Measurements from ENCODE around the gene SBK1.

SBK1 gene

GRCh38 chr16:28308794-28309584, 16.7 kb downstream of the SBK1 start:
- Histone ChIP-seq H3K27ac (ENCODE audit: low read depth, low read length) (no peak overlapping the region), H3K9me3 (ENCODE audit: control insufficient read depth, insufficient read depth, low read depth, low read length) (no peaks in the 10 kb centered on the region), H3K4me1 (ENCODE audit: control insufficient read depth, insufficient read depth, low read length) (no peaks in the 10 kb centered on the region), H3K36me3 (ENCODE audit: control insufficient read depth, insufficient read depth, low read length) (peaks cover 8% of the 10 kb centered on the region), H3K4me3 (ENCODE audit: low read depth, low read length) (no peak overlapping the region), H3K27me3 (ENCODE audit: control insufficient read depth, insufficient read depth, low read length) (no peaks in the 10 kb centered on the region), H3K9ac (ENCODE audit: low read length) (no peak overlapping the region)

GRCh38 chr16:28309811-28310311, 17.5 kb downstream of the SBK1 start:
- Histone ChIP-seq H3K9me3 (ENCODE audit: control insufficient read depth, insufficient read depth, low read depth, low read length) (no peaks in the 10 kb centered on the region), H3K4me1 (ENCODE audit: control insufficient read depth, insufficient read depth, low read length) (no peaks in the 10 kb centered on the region), H3K27ac (ENCODE audit: low read depth, low read length) (no peak overlapping the region), H3K36me3 (ENCODE audit: control insufficient read depth, insufficient read depth, low read length) (peaks cover 8% of the 10 kb centered on the region), H3K4me3 (ENCODE audit: low read depth, low read length) (no peak overlapping the region), H3K27me3 (ENCODE audit: control insufficient read depth, insufficient read depth, low read length) (no peaks in the 10 kb centered on the region), H3K9ac (ENCODE audit: low read length) (no peak overlapping the region)

GRCh38 chr16:28310796-28311195, 18.5 kb downstream of the SBK1 start:
- peaks cover 8% of the 10 kb centered on the region for H3K36me3 ChIP-seq (ENCODE audit: control insufficient read depth, insufficient read depth, low read length)
- H3K27me3 ChIP-seq (ENCODE audit: control insufficient read depth, insufficient read depth, low read length) = no peaks in the 10 kb centered on the region
- H3K9me3 ChIP-seq (ENCODE audit: control insufficient read depth, insufficient read depth, low read depth, low read length) = no peaks in the 10 kb centered on the region
- H3K4me1 ChIP-seq (ENCODE audit: control insufficient read depth, insufficient read depth, low read length) = no peaks in the 10 kb centered on the region
- no peak overlapping the region for H3K27ac ChIP-seq (ENCODE audit: low read depth, low read length)
- no peak overlapping the region for H3K4me3 ChIP-seq (ENCODE audit: low read depth, low read length)
- H3K9ac ChIP-seq (ENCODE audit: low read length) = no peak overlapping the region

GRCh38 chr16:28311413-28311812, 19.1 kb downstream of the SBK1 start:
- no peaks in the 10 kb centered on the region for H3K9me3 ChIP-seq (ENCODE audit: control insufficient read depth, insufficient read depth, low read depth, low read length)

DNA sequence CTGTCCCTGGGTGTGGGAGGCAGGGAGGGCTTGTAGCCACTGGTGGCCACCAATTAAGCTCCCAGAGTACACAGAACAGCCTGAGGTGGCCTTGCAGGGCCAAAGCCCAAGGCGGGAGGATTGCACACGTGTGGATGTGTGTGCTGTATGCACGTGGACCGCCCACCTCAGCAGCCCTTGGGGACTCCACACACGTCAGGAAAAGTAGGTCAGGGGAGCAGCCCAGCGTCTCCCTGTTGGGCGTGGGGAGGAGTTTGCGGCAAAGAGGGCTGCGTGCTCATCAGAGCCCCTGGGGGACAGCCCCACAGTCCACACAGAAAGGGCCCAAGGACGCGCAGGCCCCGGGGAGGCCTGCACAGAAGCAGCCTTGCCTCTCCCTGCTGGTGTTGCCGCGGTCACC, 19.6 kb downstream of the SBK1 start:
- Histone ChIP-seq H3K4me1 (ENCODE audit: control insufficient read depth, insufficient read depth, low read length) (no peaks in the 10 kb centered on the region), H3K9ac (ENCODE audit: low read length) (no peak overlapping the region), H3K36me3 (ENCODE audit: control insufficient read depth, insufficient read depth, low read length) (peaks cover 8% of the 10 kb centered on the region), H3K9me3 (ENCODE audit: control insufficient read depth, insufficient read depth, low read depth, low read length) (no peaks in the 10 kb centered on the region), H3K27me3 (ENCODE audit: control insufficient read depth, insufficient read depth, low read length) (no peaks in the 10 kb centered on the region), H3K27ac (ENCODE audit: low read depth, low read length) (no peak overlapping the region), H3K4me3 (ENCODE audit: low read depth, low read length) (no peak overlapping the region)

More at GRCh38 chr16:28311413-28311812, 19.1 kb downstream of the SBK1 start:
- no peak overlapping the region for H3K4me3 ChIP-seq (ENCODE audit: low read depth, low read length)
- no peak overlapping the region for H3K27ac ChIP-seq (ENCODE audit: low read depth, low read length)
- H3K9ac ChIP-seq (ENCODE audit: low read length) = no peak overlapping the region
- H3K36me3 ChIP-seq (ENCODE audit: control insufficient read depth, insufficient read depth, low read length) = peaks cover 8% of the 10 kb centered on the region
- H3K27me3 ChIP-seq (ENCODE audit: control insufficient read depth, insufficient read depth, low read length) = no peaks in the 10 kb centered on the region
- no peaks in the 10 kb centered on the region for H3K4me1 ChIP-seq (ENCODE audit: control insufficient read depth, insufficient read depth, low read length)

GRCh38 chr16:28312327-28312726, 20.0 kb downstream of the SBK1 start:
- peaks cover 8% of the 10 kb centered on the region for H3K36me3 ChIP-seq (ENCODE audit: control insufficient read depth, insufficient read depth, low read length)
- no peaks in the 10 kb centered on the region for H3K27me3 ChIP-seq (ENCODE audit: control insufficient read depth, insufficient read depth, low read length)
- H3K9me3 ChIP-seq (ENCODE audit: control insufficient read depth, insufficient read depth, low read depth, low read length) = no peaks in the 10 kb centered on the region
- H3K4me1 ChIP-seq (ENCODE audit: control insufficient read depth, insufficient read depth, low read length) = no peaks in the 10 kb centered on the region
- H3K9ac ChIP-seq (ENCODE audit: low read length) = no peak overlapping the region
- no peak overlapping the region for H3K27ac ChIP-seq (ENCODE audit: low read depth, low read length)
- H3K4me3 ChIP-seq (ENCODE audit: low read depth, low read length) = no peak overlapping the region

GRCh38 chr16:28313587-28313986, 21.3 kb downstream of the SBK1 start:
- Histone ChIP-seq H3K27me3 (ENCODE audit: control insufficient read depth, insufficient read depth, low read length) (no peaks in the 10 kb centered on the region), H3K4me3 (ENCODE audit: low read depth, low read length) (no peak overlapping the region), H3K36me3 (ENCODE audit: control insufficient read depth, insufficient read depth, low read length) (peaks cover 16% of the 10 kb centered on the region), H3K4me1 (ENCODE audit: control insufficient read depth, insufficient read depth, low read length) (no peaks in the 10 kb centered on the region), H3K9me3 (ENCODE audit: control insufficient read depth, insufficient read depth, low read depth, low read length) (no peaks in the 10 kb centered on the region), H3K27ac (ENCODE audit: low read depth, low read length) (no peak overlapping the region), H3K9ac (ENCODE audit: low read length) (no peak overlapping the region)

DNA sequence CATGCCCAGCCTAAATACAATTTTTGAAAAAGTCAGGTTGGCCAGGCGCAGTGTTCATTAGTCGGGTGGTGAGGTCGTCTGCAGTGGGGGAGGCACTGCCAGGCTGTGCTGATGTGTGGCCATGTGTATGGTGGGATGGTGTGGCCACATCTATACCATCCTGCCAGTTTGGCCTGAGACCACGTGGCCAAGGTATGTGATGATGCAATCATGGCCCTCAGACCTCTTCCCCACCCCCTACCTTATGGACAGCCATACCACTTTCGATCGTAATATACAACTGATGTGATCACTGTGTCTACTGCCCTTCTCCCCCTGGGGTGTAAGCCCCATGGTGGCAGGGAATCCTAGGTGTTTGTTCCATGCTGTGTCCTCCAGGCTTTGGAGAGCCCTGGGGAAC, 23.7 kb downstream of the SBK1 start:
- Histone ChIP-seq H3K4me1 (ENCODE audit: control insufficient read depth, insufficient read depth, low read length) (no peaks in the 10 kb centered on the region), H3K9me3 (ENCODE audit: control insufficient read depth, insufficient read depth, low read depth, low read length) (no peaks in the 10 kb centered on the region), H3K36me3 (ENCODE audit: control insufficient read depth, insufficient read depth, low read length) (peaks cover 24% of the 10 kb centered on the region), H3K4me3 (ENCODE audit: low read depth, low read length) (no peak overlapping the region), H3K27ac (ENCODE audit: low read depth, low read length) (no peak overlapping the region), H3K9ac (ENCODE audit: low read length) (no peak overlapping the region), H3K27me3 (ENCODE audit: control insufficient read depth, insufficient read depth, low read length) (no peaks in the 10 kb centered on the region)

- Histone ChIP-seq H3K27ac (ENCODE audit: low read depth, low read length) (no peak overlapping the region), H3K27me3 (ENCODE audit: control insufficient read depth, insufficient read depth, low read length) (no peaks in the 10 kb centered on the region), H3K4me1 (ENCODE audit: control insufficient read depth, insufficient read depth, low read length) (no peaks in the 10 kb centered on the region), H3K36me3 (ENCODE audit: control insufficient read depth, insufficient read depth, low read length) (peaks cover 24% of the 10 kb centered on the region), H3K9ac (ENCODE audit: low read length) (no peak overlapping the region), H3K9me3 (ENCODE audit: control insufficient read depth, insufficient read depth, low read depth, low read length) (no peaks in the 10 kb centered on the region), H3K4me3 (ENCODE audit: low read depth, low read length) (no peak overlapping the region)
Observed at GRCh38 chr16:28317040-28317880, 24.9 kb downstream of the SBK1 start.

DNA sequence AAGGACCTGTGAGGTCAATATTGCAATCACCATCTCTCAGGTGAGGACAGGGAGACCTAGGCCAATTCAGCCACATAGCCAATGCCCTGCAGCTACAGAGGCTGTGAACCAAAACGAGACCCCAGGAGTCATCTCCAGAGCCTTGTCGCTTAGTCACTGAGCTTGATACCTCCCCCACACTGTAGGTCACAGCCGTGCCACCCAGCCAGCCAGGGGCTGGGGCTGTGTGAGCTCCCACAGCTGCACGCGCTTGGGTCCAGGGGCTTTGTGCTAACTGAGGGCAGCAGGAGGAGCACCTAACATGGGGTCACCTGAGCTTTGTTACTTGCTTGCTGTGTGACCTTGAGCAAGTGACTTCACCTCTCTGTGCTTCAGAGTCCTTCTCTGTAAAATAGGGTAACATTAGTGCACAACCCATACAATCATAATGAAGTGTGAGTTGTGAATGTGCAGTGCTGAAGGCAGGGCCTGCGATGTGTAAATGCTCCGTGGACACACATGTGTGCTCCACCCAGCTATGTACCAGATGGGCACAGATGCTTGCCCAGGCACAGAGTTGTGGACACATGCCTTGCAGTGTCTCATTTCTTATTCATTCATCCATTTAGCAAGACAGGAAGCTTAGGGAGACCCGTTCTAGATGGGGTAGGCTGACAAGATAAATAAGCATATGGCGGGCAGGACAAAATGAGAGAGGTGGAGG, 25.9 kb downstream of the SBK1 start:
- H3K36me3 ChIP-seq (ENCODE audit: control insufficient read depth, insufficient read depth, low read length) = peaks cover 24% of the 10 kb centered on the region

More for the DNA sequence above, 25.9 kb downstream of the SBK1 start:
- Histone ChIP-seq H3K4me3 (ENCODE audit: low read depth, low read length) (no peak overlapping the region), H3K27ac (ENCODE audit: low read depth, low read length) (no peak overlapping the region), H3K4me1 (ENCODE audit: control insufficient read depth, insufficient read depth, low read length) (no peaks in the 10 kb centered on the region), H3K9me3 (ENCODE audit: control insufficient read depth, insufficient read depth, low read depth, low read length) (no peaks in the 10 kb centered on the region), H3K9ac (ENCODE audit: low read length) (no peak overlapping the region), H3K27me3 (ENCODE audit: control insufficient read depth, insufficient read depth, low read length) (no peaks in the 10 kb centered on the region)

Data from HUES6 (cell line).